Neural cell (in vitro differentiated cells): ENCODE results near the gene MYBPC2. TPM values are rescaled to one million over a fixed set of nuclear protein-coding genes. Genes with fewer than 3 reads are reported as not detected.

ENCODE experiments used
- H2AFZ ChIP-seq: fragments of 200-600, 300-800 bp; sonication (generic), shearing (Covaris generic); 2 replicates; pipeline ENCODE4 v1.6.0; 2014; ENCODE audit warnings: low read depth, mild to moderate bottlenecking, antibody characterized with exemption, low read length, moderate library complexity
- H3F3A ChIP-seq: fragments of 200-600 bp; shearing (Covaris generic); 2 replicates; pipeline ENCODE4 v1.6.1; 2016; ENCODE audit warnings: mild to moderate bottlenecking, moderate library complexity, mixed read lengths, antibody characterized with exemption, low read length; ENCODE audit not compliant: insufficient read depth, poor library complexity, severe bottlenecking
- H3K27ac ChIP-seq: fragments of 200-600, 300-800 bp; sonication (generic), shearing (Covaris generic); 2 replicates; pipeline ENCODE4 v1.5.1; 2014; ENCODE audit warnings: mild to moderate bottlenecking, low read length, moderate library complexity
- H3K27me3 ChIP-seq: fragments of 300-800, 200-600 bp; sonication (generic), shearing (Covaris generic); 2 replicates; pipeline ENCODE4 v1.6.0; 2014; ENCODE audit warnings: mild to moderate bottlenecking, low read depth, low read length, moderate library complexity; ENCODE audit not compliant: insufficient read depth
- H3K36me3 ChIP-seq: fragments of 300-800, 200-600 bp; sonication (generic), shearing (Covaris generic); 2 replicates; pipeline ENCODE4 v1.5.1; 2014; ENCODE audit warnings: mild to moderate bottlenecking, antibody characterized with exemption, low read length, moderate library complexity; ENCODE audit not compliant: insufficient read depth
- H3K4me2 ChIP-seq: fragments of 300-800, 200-600 bp; sonication (generic), shearing (Covaris generic); 2 replicates; pipeline ENCODE4 v1.6.0; 2014; ENCODE audit warnings: mild to moderate bottlenecking, low read length
- H3K4me3 ChIP-seq: fragments of 300-800, 200-600 bp; sonication (generic), shearing (Covaris generic); 2 replicates; pipeline ENCODE4 v1.5.1; 2014; ENCODE audit warnings: mild to moderate bottlenecking, low read length, moderate library complexity
- H3K79me2 ChIP-seq: fragments of 200-600 bp; shearing (Covaris generic); replicated peaks from 2 replicates; pipeline ENCODE4 v1.6.0; 2014; ENCODE audit warnings: mild to moderate bottlenecking, low read length, moderate library complexity; ENCODE audit not compliant: insufficient read depth
- H3K9ac ChIP-seq: fragments of 300-800, 200-600 bp; sonication (generic), shearing (Covaris generic); 2 replicates; pipeline ENCODE4 v1.6.1; 2016; ENCODE audit warnings: mild to moderate bottlenecking, low read length, mixed read lengths
- H3K9me2 ChIP-seq: fragments of 200-600 bp; shearing (Covaris generic); 2 replicates; pipeline ENCODE4 v1.6.1; 2016; ENCODE audit warnings: mild to moderate bottlenecking, low read length, mixed read lengths; ENCODE audit not compliant: insufficient read depth
- H3K9me3 ChIP-seq: fragments of 200-600, 300-800 bp; sonication (generic), shearing (Covaris generic); 2 replicates; pipeline ENCODE4 v1.6.1; 2016; ENCODE audit warnings: mild to moderate bottlenecking, mixed run types, low read length, moderate library complexity, mixed read lengths
- H4K20me1 ChIP-seq: fragments of 200-600 bp; shearing (Covaris generic); 2 replicates; pipeline ENCODE4 v1.6.1; 2016; ENCODE audit warnings: mild to moderate bottlenecking, mixed run types; ENCODE audit not compliant: insufficient read depth
- CTCF ChIP-seq: fragments of 450-650 bp; IDR thresholded peaks from 2 replicates; pipeline ENCODE4 v1.5.1; 2014; ENCODE audit warnings: antibody characterized with exemption, mild to moderate bottlenecking, moderate library complexity; ENCODE audit not compliant: poor library complexity, severe bottlenecking
- EP300 ChIP-seq: fragments of 450-650 bp; conservative IDR thresholded peaks from 2 replicates; pipeline ENCODE4 v1.6.1; 2014; ENCODE audit warnings: antibody characterized with exemption, mild to moderate bottlenecking, moderate library complexity; ENCODE audit not compliant: poor library complexity, severe bottlenecking
- EZH2 ChIP-seq: fragments of 200-600, 300-800 bp; shearing (Covaris generic), sonication (generic); IDR thresholded peaks from 2 replicates; pipeline ENCODE4 v1.6.1; 2014; ENCODE audit warnings: antibody characterized with exemption, low read length, borderline replicate concordance, mild to moderate bottlenecking; ENCODE audit not compliant: insufficient read depth, poor library complexity, severe bottlenecking
- MXI1 ChIP-seq: fragments of 450-650 bp; conservative IDR thresholded peaks from 2 replicates; pipeline ENCODE4 v1.6.1; 2014; ENCODE audit warnings: antibody characterized with exemption, mild to moderate bottlenecking; ENCODE audit not compliant: poor library complexity, severe bottlenecking
- POLR2AphosphoS5 ChIP-seq: IDR thresholded peaks from 2 replicates; pipeline ENCODE4 v1.6.1; 2012
- RAD21 ChIP-seq: fragments of 450-650 bp; conservative IDR thresholded peaks from 2 replicates; pipeline ENCODE4 v1.6.1; 2014; ENCODE audit warnings: antibody characterized with exemption, mild to moderate bottlenecking, moderate library complexity
- REST ChIP-seq: IDR thresholded peaks from 2 replicates; pipeline ENCODE4 v1.6.1; 2012; ENCODE audit warnings: borderline replicate concordance
- SMC3 ChIP-seq: fragments of 450-650 bp; conservative IDR thresholded peaks from 2 replicates; pipeline ENCODE4 v1.6.1; 2014; ENCODE audit warnings: antibody characterized with exemption, mild to moderate bottlenecking, moderate library complexity; ENCODE audit not compliant: poor library complexity
- TAF1 ChIP-seq: IDR thresholded peaks from 2 replicates; pipeline ENCODE4 v1.6.1; 2012; ENCODE audit warnings: low read depth
- polyA plus RNA-seq: library from polyadenylated mRNA; depleted of rRNA; stranded (reverse); fragments of >200 nt; gene quantifications from 2 replicates; pipeline ENCODE4 v1.2.3, GENCODE V29; 2014

Gene MYBPC2
- polyA plus RNA-seq, 1 donor from 2014 or later, result not detected

GRCh38 chr19:50420808-50421207 lies 11.9 kb upstream of the MYBPC2 start:
- no peak overlapping the region for H2AFZ ChIP-seq
- no peaks in the 10 kb centered on the region for H3K9me3 ChIP-seq
- H3K9ac ChIP-seq, result no peak overlapping the region
- H3K9me2 ChIP-seq, result no peaks in the 10 kb centered on the region
- TF ChIP-seq TAF1 (no peak), EZH2 (no peak), REST (no peak), POLR2AphosphoS5 (no peak), RAD21 (no peak), EP300 (no peak), MXI1 (no peak), SMC3 (no peak), CTCF (no peak)
- no peaks in the 10 kb centered on the region for H3F3A ChIP-seq
- H3K27ac ChIP-seq, result no peak overlapping the region
- H3K36me3 ChIP-seq, result no peaks in the 10 kb centered on the region
- peaks cover 14% of the 10 kb centered on the region for H3K27me3 ChIP-seq
- no peaks in the 10 kb centered on the region for H3K79me2 ChIP-seq
- no peak overlapping the region for H3K4me3 ChIP-seq
- H3K4me2 ChIP-seq, result no peak overlapping the region
- no peaks in the 10 kb centered on the region for H4K20me1 ChIP-seq

- Histone ChIP-seq H2AFZ (no peak overlapping the region), H3K4me2 (no peak overlapping the region), H3K9me3 (no peaks in the 10 kb centered on the region), H4K20me1 (no peaks in the 10 kb centered on the region), H3K79me2 (no peaks in the 10 kb centered on the region), H3K4me3 (no peak overlapping the region), H3K27me3 (peaks cover 14% of the 10 kb centered on the region), H3K9ac (no peak overlapping the region), H3K9me2 (no peaks in the 10 kb centered on the region), H3K27ac (no peak overlapping the region), H3F3A (no peaks in the 10 kb centered on the region), H3K36me3 (no peaks in the 10 kb centered on the region)
- TF ChIP-seq EZH2, result no peak
Observed at GRCh38 chr19:50422397-50423278, 10.1 kb upstream of the MYBPC2 start.
